ENCODE measurements around the gene OLFM2.
"Not testable (repeated sequence)": the region's sequence is repeated elsewhere in the genome, so short reads cannot be mapped to it uniquely, and the experiment has no call there.

The OLFM2 gene

DNA sequence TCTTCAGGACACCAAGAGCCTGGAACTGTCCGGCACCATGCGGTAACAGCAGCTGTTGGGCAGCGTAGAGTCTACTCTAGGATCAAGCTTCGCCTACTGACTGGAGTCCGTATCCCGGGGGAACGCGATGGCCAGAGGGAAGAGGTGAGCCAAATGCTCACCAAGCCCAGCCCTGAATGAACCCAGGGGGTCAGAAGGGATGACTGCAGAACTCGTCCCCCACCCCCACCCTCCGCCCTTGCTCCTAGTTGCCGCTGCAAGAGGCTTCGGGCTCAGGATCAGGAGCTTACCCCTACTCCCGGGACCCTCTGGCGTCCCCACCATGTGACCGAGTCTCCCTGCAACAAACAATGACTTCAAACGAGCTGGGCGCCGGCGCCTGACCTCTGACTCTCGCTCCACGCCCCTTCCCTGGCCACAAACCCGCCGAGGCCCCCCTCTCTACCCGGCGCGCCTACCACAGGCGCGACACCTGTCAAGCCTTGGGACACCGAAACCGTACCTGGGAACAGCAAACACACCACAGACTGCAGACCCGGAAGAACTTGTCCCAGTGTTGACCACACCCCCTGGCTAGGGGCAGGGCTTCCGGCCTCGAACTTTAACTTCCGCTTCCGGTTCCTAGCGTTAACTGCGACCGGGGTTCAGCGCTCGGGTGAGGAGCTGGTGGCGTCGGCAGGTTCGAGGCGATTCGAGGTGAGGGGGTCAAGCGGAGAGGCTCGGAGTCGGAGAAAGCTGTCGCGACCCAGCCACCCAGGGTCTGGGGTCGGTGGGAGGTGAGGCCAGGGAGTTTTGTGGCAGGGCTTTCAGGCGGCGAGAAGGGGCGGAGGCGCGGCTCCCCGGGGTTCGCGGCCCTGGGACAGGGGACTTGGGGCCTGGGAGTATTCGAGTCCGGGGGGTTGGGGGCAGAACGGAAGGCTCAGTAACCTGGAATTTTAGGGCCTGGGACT lies 108.8 kb downstream of the OLFM2 start, which contains the start of gene UBL5:
TSS of gene UBL5 (plus strand) at position 630 of the 950 bp plus-strand sequence. CDS start 420 bp downstream, outside the sequence.
- peak; percentile 81 for DNase-seq

DNA sequence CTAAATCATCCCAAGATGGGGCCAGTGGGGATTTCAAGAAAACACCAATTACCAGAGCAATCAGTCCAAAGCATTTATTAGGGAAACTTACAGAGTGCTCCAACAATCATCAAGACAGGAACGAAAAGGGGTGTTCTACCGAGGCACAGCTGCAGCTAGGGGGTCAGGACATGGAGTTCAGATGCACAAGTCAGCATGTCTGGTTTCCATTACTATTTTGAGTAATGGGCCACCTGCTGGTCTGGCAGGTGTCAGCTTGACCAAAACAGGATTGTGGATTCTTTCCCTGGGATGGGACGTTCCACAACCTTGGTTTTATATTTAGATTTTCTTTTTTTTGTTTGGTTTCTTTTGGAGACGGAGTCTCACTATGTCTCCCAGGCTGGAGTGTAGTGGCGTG lies 112.5 kb downstream of the OLFM2 start:
- DNase-seq: no peak

DNA sequence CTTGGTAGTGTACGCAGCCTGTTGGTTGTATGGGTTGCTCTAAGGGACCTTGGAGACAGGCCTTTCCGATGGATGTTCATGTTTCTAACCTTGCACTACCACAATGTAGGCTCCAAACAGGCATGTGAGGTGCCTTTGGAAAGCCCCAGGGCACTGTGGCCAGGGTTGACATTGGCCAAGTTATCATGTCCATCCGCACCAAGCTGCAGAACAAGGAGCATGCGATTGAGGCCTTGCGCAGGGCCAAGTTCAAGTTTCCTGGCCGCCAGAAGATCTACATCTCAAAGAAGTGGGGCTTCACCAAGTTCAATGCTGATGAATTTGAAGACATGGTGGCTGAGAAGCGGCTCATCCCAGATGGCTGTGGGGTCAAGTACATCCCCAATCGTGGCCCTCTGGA lies 116.3 kb downstream of the OLFM2 start:
- DNase-seq: not testable (repeated sequence)

DNA sequence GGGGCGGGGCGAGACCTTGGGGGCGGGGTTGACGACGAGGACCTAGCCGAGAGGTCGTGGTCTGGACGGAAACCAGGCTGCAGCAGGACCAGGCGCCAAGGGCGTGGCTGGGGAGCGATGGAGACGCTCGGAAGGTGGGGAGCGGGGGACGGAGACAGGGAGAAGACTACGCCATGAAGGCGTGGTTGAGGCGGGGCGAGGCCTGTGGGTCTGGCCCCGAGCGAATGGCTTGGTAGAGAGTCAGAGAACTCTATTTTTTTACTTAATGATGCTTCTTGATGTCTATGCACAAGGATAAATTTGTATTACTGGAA lies 116.8 kb downstream of the OLFM2 start:
- DNase-seq: no peak

DNA sequence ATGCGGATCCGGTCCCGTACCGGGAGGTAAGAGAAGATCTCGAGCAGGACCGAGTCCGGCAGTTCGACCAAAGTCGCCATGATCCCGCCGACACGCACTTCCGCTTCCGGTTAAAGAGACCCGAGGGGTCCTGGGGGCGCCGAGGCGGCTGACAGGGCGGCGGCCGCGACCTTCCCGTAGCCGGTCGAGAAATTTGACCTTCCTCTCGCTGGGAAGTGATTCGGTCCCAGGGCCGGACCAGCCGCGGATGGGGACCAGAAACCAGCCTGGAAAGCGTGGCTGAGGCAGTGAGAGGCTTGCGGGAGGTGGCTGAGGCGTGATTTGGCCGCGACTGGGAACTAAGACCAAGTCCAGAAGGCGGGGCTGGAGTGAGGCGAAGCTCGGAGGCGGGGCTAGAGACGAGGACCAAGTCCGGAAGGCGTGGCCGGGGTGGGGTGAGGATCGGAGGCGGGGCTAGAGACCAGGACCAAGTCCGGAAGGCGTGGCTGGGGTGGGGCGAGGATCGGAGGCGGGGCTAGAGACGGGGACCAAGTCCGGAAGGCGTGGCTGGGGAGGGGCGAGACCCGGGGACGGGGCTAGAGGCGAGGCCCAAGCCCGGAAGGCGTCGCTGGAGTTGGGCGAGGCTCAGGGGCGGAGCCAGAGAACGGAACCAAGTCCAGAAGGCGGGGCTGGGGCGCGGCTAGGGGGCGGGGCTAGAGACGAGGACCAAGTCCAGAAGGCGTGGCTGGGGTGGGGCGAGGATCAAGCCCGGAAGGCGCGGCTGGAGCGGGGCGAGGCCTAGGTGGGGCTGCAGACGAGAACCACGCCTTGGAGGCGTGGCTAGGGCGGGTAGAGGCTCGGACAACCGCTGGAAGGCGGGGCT lies 117.3 kb downstream of the OLFM2 start, which contains the start of gene FBXL12:
TSS of gene FBXL12 (minus strand) at position 346 of the 862 bp plus-strand sequence. CDS start at position 80, 266 bp downstream.
- peak; percentile 99 for DNase-seq

DNA sequence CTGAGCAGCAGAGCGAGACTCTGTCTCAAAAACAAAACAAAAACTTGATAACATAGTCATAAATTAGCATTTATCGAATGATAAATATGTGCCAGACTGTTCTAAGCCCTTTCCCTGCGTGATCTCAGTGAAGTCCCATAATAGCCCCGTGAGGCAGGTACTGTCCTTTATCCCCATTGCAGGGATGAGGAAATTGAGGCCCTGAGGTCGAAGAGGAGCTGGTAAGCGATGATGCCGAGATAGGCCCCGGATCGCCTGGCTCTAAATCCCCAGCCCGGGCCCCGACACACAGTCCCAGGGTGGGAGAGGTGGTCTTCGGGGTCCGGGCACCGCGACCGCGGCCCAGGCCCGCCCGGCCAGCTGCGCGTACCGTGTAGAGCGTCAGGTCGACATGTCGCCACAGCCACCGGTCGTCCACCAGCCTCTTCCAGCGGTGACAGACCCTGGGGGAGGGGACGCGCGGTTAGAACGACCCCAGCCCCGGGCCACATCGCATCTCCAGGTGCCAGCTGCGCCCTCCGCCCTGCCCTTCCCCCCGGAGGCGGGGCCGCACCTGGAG lies 118.1 kb downstream of the OLFM2 start:
- no peak for DNase-seq

DNA sequence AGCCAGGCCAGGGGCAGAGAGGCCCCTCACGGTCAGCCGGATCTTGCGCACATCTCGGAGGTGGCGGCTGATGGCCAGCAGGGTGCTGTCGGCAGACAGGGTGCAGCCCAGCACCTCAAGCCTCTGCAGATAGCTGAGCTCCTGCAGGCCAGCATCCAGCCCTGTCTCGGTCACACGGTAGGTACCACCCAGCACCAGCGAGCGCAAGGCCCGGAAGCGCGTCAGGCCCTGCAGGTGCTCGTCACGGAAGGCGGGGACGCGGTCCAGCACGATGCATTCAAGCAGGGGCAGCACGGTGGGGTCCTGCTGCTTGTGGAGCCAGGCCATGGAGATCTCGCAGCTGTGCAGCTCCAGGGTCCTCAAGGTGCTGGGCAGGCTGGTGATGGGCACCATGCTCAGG lies 125.2 kb downstream of the OLFM2 start:
- DNase-seq: no peak

DNA sequence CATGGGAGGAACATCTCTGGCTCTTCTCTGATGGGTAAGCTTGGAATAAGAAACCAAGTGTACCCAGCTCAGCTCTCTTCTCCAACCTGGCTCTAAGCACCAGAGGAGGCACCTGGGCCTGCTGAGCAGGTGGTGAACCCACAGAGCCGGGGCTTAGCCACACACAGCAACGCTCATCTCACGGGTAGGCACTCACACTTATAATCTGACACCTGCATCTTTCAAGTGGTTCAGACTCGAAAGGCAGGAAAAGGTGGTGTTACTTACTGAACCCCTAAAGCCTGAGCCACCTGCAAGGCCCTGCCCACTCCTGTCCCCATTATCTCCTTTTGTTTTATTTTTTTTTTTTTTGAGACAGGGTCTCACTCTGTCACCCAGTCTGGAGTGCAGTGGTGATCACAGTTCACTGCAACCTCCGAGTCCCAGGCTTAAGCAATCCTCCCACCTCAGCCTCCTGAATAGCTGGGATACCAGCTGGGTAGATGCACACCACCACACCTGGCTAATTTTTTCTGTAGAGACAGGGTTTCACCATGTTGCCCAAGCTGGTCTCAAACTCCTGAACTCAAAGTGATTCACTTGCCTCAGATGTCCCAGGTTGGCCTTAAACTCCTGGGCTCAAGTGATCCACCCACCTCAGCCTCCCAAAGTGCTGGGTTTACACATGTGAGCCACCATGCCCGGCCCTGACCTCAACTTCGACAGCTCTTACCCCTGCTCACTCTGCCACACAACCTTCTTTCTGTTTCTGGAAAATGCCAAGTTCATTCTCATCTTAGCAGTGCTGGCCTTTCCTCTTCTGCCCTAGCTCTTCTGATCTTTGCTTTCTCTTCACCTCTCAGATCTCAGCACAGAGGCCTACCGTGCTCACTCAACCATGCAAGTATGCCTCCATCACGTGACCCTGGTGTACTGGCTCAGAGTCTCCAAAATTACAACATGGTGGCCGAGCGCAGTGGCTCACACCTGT lies 127.2 kb downstream of the OLFM2 start:
- DNase-seq: no peak

DNA sequence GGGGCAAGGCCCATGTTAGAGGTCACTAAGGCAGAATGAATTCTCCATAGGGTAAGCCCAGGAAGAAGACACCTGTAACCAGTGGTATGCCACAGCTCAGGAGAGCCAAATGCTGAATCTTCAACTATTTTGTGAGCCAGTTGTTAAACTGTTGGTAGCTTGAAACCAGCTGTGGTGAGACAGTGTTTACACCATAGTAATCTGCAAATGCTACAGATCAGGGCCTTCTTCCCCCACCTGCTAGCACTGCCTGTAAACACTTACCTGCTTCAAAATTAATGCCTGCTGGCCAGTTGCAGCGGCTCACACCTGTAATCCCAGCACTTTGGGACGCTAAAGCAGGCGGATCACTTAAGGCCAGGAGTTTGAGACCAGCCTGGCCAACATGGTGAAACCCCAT lies 129.5 kb downstream of the OLFM2 start:
- no peak for DNase-seq
